ENCODE data around the gene TMOD4. TPM values are rescaled to one million over a fixed set of nuclear protein-coding genes. Genes with fewer than 3 reads are reported as not detected.
"Not testable (repeated sequence)": the region's sequence is repeated elsewhere in the genome, so short reads cannot be mapped to it uniquely, and the experiment has no call there.

TMOD4 gene
- 0.36 TPM in 1 of 2 replicates, not detected in the other for total RNA-seq (2014; rRNA removed; shearing (Covaris generic))

- no peak for DNase-seq (ENCODE audit: low read depth)
Measured at GRCh38 chr1:151175863-151176262, at the start of gene TMOD4. Gene TMOD4 (minus strand): TSS chr1:151175981. CDS start chr1:151174875, 1,106 bp downstream.

- DNase-seq (ENCODE audit: low read depth) = no peak
Measured at GRCh38 chr1:151222130-151222529, 46.3 kb upstream of the TMOD4 start.

- no peak for DNase-seq (ENCODE audit: low read depth)
Measured at GRCh38 chr1:151221616-151222015, 45.8 kb upstream of the TMOD4 start.

- DNase-seq (ENCODE audit: low read depth) = no peak
Measured at GRCh38 chr1:151213560-151213959, 37.8 kb upstream of the TMOD4 start.

- no peak for DNase-seq (ENCODE audit: low read depth)
Measured at GRCh38 chr1:151211972-151212705, 36.4 kb upstream of the TMOD4 start.

- no peak for DNase-seq (ENCODE audit: low read depth)
Measured at GRCh38 chr1:151210830-151211229, 35.0 kb upstream of the TMOD4 start.

- not testable (repeated sequence) for DNase-seq (ENCODE audit: low read depth)
Measured at GRCh38 chr1:151205381-151205965, 29.7 kb upstream of the TMOD4 start.

- DNase-seq (ENCODE audit: low read depth) = peak; percentile 72
Measured at GRCh38 chr1:151199873-151200581, 24.2 kb upstream of the TMOD4 start.

- peak; percentile 97 for DNase-seq (ENCODE audit: low read depth)
Measured at GRCh38 chr1:151198254-151199127, 22.7 kb upstream of the TMOD4 start, which contains the start of gene PIP5K1A. Gene PIP5K1A (plus strand): TSS chr1:151198552. CDS start chr1:151198997, 445 bp downstream.

- no peak for DNase-seq (ENCODE audit: low read depth)
Measured at GRCh38 chr1:151197863-151198253, 22.1 kb upstream of the TMOD4 start.

- DNase-seq (ENCODE audit: low read depth) = peak; percentile 89
Measured at GRCh38 chr1:151196292-151196800, 20.6 kb upstream of the TMOD4 start.

- DNase-seq (ENCODE audit: low read depth) = peak; percentile 90
Measured at GRCh38 chr1:151194894-151195594, 19.3 kb upstream of the TMOD4 start.

- DNase-seq (ENCODE audit: low read depth) = no peak
Measured at GRCh38 chr1:151193856-151194255, 18.1 kb upstream of the TMOD4 start.

- DNase-seq (ENCODE audit: low read depth) = no peak
Measured at GRCh38 chr1:151193304-151193703, 17.5 kb upstream of the TMOD4 start.

- DNase-seq (ENCODE audit: low read depth) = no peak
Measured at GRCh38 chr1:151192047-151192446, 16.3 kb upstream of the TMOD4 start.

- peak; percentile 87 for DNase-seq (ENCODE audit: low read depth)
Measured at GRCh38 chr1:151189637-151190445, 14.1 kb upstream of the TMOD4 start, which contains the start of gene VPS72. Gene VPS72 (minus strand): TSS chr1:151190197. CDS start chr1:151190121, 76 bp downstream.

- not testable (repeated sequence) for DNase-seq (ENCODE audit: low read depth)
Measured at GRCh38 chr1:151188667-151189066, 12.9 kb upstream of the TMOD4 start.

- DNase-seq (ENCODE audit: low read depth) = no peak
Measured at GRCh38 chr1:151187205-151187604, 11.4 kb upstream of the TMOD4 start.

- DNase-seq (ENCODE audit: low read depth) = no peak
Measured at GRCh38 chr1:151184211-151184610, 8.4 kb upstream of the TMOD4 start.
